H1 (cell line): ENCODE data around the gene GLB1L2. TPM values are rescaled to one million over a fixed set of nuclear protein-coding genes. Genes with fewer than 3 reads are reported as not detected.

ENCODE experiments used
- EZH2 ChIP-seq: fragments of 200-600 bp; sonication (generic); IDR thresholded peaks from 2 replicates; pipeline ENCODE4 v1.7.1; 2012; ENCODE audit warnings: low read depth, mild to moderate bottlenecking, moderate library complexity, low read length, inconsistent platforms; ENCODE audit not compliant: severe bottlenecking
- GABPA ChIP-seq: IDR thresholded peaks from 2 replicates; pipeline ENCODE4 v1.6.1; 2011; ENCODE audit warnings: mild to moderate bottlenecking, low read length, moderate library complexity, borderline replicate concordance; ENCODE audit not compliant: insufficient read depth
- MAX ChIP-seq: IDR thresholded peaks from 2 replicates; pipeline ENCODE4 v1.6.1; 2012; ENCODE audit warnings: inconsistent platforms
- POLR2AphosphoS5 ChIP-seq: IDR thresholded peaks from 2 replicates; pipeline ENCODE4 v1.6.1; 2011; ENCODE audit warnings: low read depth, low read length
- polyA plus RNA-seq, 7 experiments: library from polyadenylated mRNA; depleted of rRNA in 3 of 7; stranded (reverse) in 5 of 7; unstranded in 2 of 7; fragments of >200 nt in 5 of 7; fragments of 200-250 nt in 2 of 7; gene quantifications; 1 replicate in 5 of 7; 2 replicates in 1 of 7; 4 replicates in 1 of 7; pipeline versions ENCODE4 v1.2.1 to v1.2.3, GENCODE V29; 2011 to 2013; ENCODE audit warnings: missing spikeins in 2 of 7, mixed read lengths in 2 of 7
- total RNA-seq: library from RNA; stranded (reverse); fragmentation: NEBNext Ultra II Directional; extraction: Animal tissue kit (Norgen Biotek cat#: 25700); gene quantifications from 2 replicates; pipeline ENCODE4 v1.2.1, GENCODE V29; 2021

Gene GLB1L2
- total and polyA plus RNA-seq, 2 of the 8 experiments (the other 6 are each of a cell fraction or from before 2014, with no cell fraction given) = 4.4 to 7.9 TPM

- no peak for TF ChIP-seq EZH2
- no peak for TF ChIP-seq POLR2AphosphoS5
- TF ChIP-seq GABPA = no peak
- TF ChIP-seq MAX = no peak
- TF ChIP-seq, all 59 proteins: peak for 0
Measured at GRCh38 chr11:134391656-134392055, 59.9 kb downstream of the GLB1L2 start (continued).
